OCI-LY7 (cell line): ENCODE measurements around the gene IZUMO1.

Source experiments
- EZH2phosphoT487 ChIP-seq: fragments of 200-600 bp; sonication (generic); IDR thresholded peaks from 2 replicates; pipeline ENCODE4 v1.6.1; 2018; ENCODE audit warnings: low read depth, borderline replicate concordance, mild to moderate bottlenecking, mixed run types, antibody characterized with exemption, low read length, moderate library complexity, mixed read lengths
- TF ChIP-seq, protein P1 (sequence below): fragments of 200-600 bp; sonication (generic); conservative IDR thresholded peaks from 2 replicates; pipeline ENCODE4 v1.5.1; 2014; ENCODE audit warnings: mild to moderate bottlenecking, antibody characterized with exemption, low read length, moderate library complexity, mixed read lengths

DNA sequence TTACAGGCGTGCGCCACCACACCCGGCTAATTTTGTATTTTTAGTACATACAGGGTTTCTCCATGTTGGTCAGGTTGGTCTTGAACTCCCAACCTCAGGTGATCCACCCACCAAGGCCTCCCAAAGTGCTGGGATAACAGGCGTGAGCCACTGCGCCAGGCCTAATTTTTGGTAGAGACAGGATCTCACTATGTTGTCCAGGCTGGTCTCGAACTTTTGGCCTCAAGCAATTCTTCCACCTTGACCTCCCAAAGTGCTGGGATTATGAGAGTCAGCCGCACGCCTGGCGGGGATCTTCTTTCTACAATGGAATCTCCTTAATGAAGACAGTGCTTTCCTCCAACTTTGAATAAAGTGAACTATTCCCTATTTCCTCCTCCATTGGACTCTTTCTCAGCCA, 12.1 kb downstream of the IZUMO1 start:
- TF ChIP-seq, protein P1, sequence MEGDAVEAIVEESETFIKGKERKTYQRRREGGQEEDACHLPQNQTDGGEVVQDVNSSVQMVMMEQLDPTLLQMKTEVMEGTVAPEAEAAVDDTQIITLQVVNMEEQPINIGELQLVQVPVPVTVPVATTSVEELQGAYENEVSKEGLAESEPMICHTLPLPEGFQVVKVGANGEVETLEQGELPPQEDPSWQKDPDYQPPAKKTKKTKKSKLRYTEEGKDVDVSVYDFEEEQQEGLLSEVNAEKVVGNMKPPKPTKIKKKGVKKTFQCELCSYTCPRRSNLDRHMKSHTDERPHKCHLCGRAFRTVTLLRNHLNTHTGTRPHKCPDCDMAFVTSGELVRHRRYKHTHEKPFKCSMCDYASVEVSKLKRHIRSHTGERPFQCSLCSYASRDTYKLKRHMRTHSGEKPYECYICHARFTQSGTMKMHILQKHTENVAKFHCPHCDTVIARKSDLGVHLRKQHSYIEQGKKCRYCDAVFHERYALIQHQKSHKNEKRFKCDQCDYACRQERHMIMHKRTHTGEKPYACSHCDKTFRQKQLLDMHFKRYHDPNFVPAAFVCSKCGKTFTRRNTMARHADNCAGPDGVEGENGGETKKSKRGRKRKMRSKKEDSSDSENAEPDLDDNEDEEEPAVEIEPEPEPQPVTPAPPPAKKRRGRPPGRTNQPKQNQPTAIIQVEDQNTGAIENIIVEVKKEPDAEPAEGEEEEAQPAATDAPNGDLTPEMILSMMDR = no peak
- no peak for TF ChIP-seq EZH2phosphoT487
